MM.1S (cell line): ENCODE results near the gene SSTR4.

Source experiments
- DNase-seq: peaks from one replicate; pipeline ENCODE4 v3.0.0-alpha.2; 2015
- H2AFZ ChIP-seq: fragments of 300-600 bp; sonication (generic); 2 replicates; pipeline ENCODE4 v1.6.0; 2016; ENCODE audit warnings: antibody characterized with exemption, low read length
- H3F3A ChIP-seq: fragments of 300-600 bp; sonication (generic); 2 replicates; pipeline ENCODE4 v1.6.1; 2016; ENCODE audit warnings: mild to moderate bottlenecking, antibody characterized with exemption, low read length, moderate library complexity, mixed read lengths; ENCODE audit not compliant: insufficient read depth
- H3K27ac ChIP-seq: fragments of 300-600 bp; sonication (generic); 2 replicates; pipeline ENCODE4 v1.5.1; 2016; ENCODE audit warnings: mild to moderate bottlenecking, low read length
- H3K27me3 ChIP-seq: fragments of 300-600 bp; sonication (generic); replicated peaks from 2 replicates; pipeline ENCODE4 v1.6.0; 2016; ENCODE audit warnings: low read length; ENCODE audit not compliant: insufficient read depth
- H3K36me3 ChIP-seq: fragments of 300-600 bp; sonication (generic); replicated peaks from 2 replicates; pipeline ENCODE4 v1.6.1; 2016; ENCODE audit warnings: mild to moderate bottlenecking, low read length, mixed read lengths; ENCODE audit not compliant: insufficient read depth
- H3K4me1 ChIP-seq: fragments of 300-600 bp; sonication (generic); 2 replicates; pipeline ENCODE4 v1.6.1; 2016; ENCODE audit warnings: low read length, mixed read lengths
- H3K4me2 ChIP-seq: fragments of 300-600 bp; sonication (generic); 2 replicates; pipeline ENCODE4 v1.6.0; 2016; ENCODE audit warnings: low read depth, low read length
- H3K4me3 ChIP-seq: fragments of 300-600 bp; sonication (generic); 2 replicates; pipeline ENCODE4 v1.5.1; 2016; ENCODE audit warnings: low read length, mixed read lengths
- H3K79me2 ChIP-seq: fragments of 300-600 bp; sonication (generic); 2 replicates; pipeline ENCODE4 v1.6.1; 2016; ENCODE audit warnings: mixed run types, low read length, mixed read lengths
- H3K9ac ChIP-seq: fragments of 300-600 bp; sonication (generic); 2 replicates; pipeline ENCODE4 v1.6.1; 2016; ENCODE audit warnings: low read length, mixed read lengths
- H3K9me2 ChIP-seq: fragments of 300-600 bp; sonication (generic); replicated peaks from 2 replicates; pipeline ENCODE4 v1.6.1; 2016; ENCODE audit warnings: mild to moderate bottlenecking, low read length, mixed read lengths; ENCODE audit not compliant: insufficient read depth
- H3K9me3 ChIP-seq: fragments of 300-600 bp; sonication (generic); replicated peaks from 2 replicates; pipeline ENCODE4 v1.6.1; 2016; ENCODE audit warnings: mild to moderate bottlenecking, low read length, mixed read lengths; ENCODE audit not compliant: insufficient read depth
- H4K20me1 ChIP-seq: fragments of 300-600 bp; sonication (generic); 2 replicates; pipeline ENCODE4 v1.6.1; 2016; ENCODE audit warnings: mild to moderate bottlenecking, low read length, moderate library complexity, mixed read lengths; ENCODE audit not compliant: insufficient read depth
- CTCF ChIP-seq: fragments of 300-600 bp; sonication (generic); IDR thresholded peaks from 2 replicates; pipeline ENCODE4 v1.5.1; 2016; ENCODE audit warnings: antibody characterized with exemption, low read length, mixed read lengths
- EZH2 ChIP-seq: fragments of 300-600 bp; sonication (generic); optimal IDR thresholded peaks from 2 replicates; pipeline ENCODE3; 2017; ENCODE audit warnings: low read depth, mild to moderate bottlenecking, antibody characterized with exemption, low read length, mixed read lengths
- EZH2phosphoT487 ChIP-seq: fragments of 300-600 bp; sonication (generic); IDR thresholded peaks from 2 replicates; pipeline ENCODE4 v1.6.1; 2018; ENCODE audit warnings: antibody characterized with exemption, low read length

SSTR4 gene

DNA sequence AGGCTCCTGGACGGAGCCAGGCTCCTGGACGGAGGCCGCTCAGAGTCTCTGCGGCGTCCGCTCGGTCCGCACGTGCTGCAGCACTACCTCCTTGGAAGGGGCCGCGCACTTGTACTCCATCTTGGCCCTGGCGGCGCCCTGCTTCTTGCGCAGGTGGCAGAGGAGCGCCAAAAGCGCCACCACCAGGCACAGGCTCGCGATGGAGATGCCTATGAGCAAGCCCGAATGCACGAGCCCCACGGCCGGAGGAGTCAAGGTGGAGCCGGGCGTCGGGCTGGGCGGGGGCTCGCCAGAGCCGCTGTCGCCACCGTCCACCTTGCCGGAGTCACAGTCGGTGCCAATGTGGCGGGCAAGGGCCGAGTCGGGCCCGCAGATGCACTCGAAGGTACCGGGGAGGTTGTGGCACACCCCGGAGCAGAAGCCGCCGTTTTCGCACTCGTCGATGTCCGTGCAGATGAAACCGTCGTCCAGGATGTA, 12.7 kb downstream of the SSTR4 start:
- Histone ChIP-seq H4K20me1 (no peaks in the 10 kb centered on the region), H2AFZ (no peak overlapping the region), H3K9me2 (no peaks in the 10 kb centered on the region), H3K4me3 (no peak overlapping the region), H3F3A (no peaks in the 10 kb centered on the region), H3K79me2 (no peaks in the 10 kb centered on the region), H3K4me1 (no peaks in the 10 kb centered on the region), H3K9ac (no peak overlapping the region), H3K9me3 (no peaks in the 10 kb centered on the region), H3K27me3 (no peaks in the 10 kb centered on the region), H3K27ac (no peak overlapping the region), H3K36me3 (no peaks in the 10 kb centered on the region), H3K4me2 (no peak overlapping the region)
- no peak for TF ChIP-seq EZH2phosphoT487
- no peak for DNase-seq

GRCh38 chr20:23048283-23049200, 13.4 kb downstream of the SSTR4 start:
- Histone ChIP-seq H4K20me1 (no peaks in the 10 kb centered on the region), H3F3A (no peaks in the 10 kb centered on the region), H3K27me3 (no peaks in the 10 kb centered on the region), H3K27ac (no peak overlapping the region), H3K4me1 (no peaks in the 10 kb centered on the region), H3K36me3 (no peaks in the 10 kb centered on the region), H3K79me2 (no peaks in the 10 kb centered on the region), H3K9me3 (no peaks in the 10 kb centered on the region), H2AFZ (no peak overlapping the region), H3K9me2 (no peaks in the 10 kb centered on the region), H3K4me2 (no peak overlapping the region), H3K4me3 (no peak overlapping the region), H3K9ac (no peak overlapping the region)
- no peak for DNase-seq
- no peak for TF ChIP-seq EZH2

DNA sequence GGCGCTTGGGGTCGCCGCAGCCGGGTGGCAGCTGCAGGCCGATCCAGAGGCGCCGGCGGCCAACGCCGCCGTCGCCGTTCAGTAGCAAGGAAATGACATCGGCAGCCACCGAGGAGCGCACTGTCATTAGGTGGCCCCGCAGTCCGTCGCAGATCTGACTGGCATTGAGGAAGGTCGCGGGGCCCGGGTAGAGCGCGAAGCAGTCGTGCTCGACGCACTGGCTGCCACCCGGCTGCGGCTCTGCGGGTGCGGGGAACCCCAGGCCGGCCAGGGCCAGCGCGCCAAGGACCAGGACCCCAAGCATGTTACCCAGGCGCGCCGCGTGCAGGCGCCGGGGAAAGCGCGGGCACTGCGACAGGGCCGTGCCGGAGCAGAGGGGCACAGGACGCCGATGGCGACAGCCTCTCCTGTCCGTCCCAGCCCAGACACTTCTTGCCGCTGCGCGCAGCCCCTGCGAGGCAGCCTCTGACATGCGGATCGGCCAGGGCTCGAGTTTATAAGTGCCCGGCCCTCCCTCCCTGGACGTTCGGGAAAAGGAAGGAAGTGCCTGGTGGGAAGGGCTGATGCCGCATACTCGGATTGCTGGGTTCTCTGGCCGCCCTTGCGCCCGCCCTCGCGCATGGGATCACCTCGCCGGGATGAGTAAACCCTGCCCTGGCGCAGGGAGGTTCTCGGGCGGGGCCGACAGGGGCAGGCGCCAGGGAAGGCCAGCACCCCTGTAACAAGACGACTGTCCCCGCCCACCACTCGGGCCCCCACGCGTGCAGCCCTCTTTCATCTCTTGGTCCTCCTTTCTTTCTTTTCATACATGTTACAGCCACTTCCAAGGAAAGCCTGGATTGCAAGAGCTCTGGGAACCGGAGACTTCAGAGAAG, 14.3 kb downstream of the SSTR4 start, which contains the start of gene THBD:
TSS of gene THBD (minus strand) at position 472 of the 875 bp plus-strand sequence. CDS start at position 304, 168 bp downstream.
- no peaks in the 10 kb centered on the region for H3K79me2 ChIP-seq
- H3K9me3 ChIP-seq = no peaks in the 10 kb centered on the region
- no peaks in the 10 kb centered on the region for H3K4me1 ChIP-seq
- H3K9ac ChIP-seq = no peak within 1 kb of the TSS
- no peak within 1 kb of the TSS for H3K4me2 ChIP-seq
- H3K9me2 ChIP-seq = no peaks in the 10 kb centered on the region
- no peaks in the 10 kb centered on the region for H3F3A ChIP-seq
- no peaks in the 10 kb centered on the region for H3K27me3 ChIP-seq
- H4K20me1 ChIP-seq = no peaks in the 10 kb centered on the region
- DNase-seq = no peak
- no peaks in the 10 kb centered on the region for H3K36me3 ChIP-seq
- no peak within 1 kb of the TSS for H3K4me3 ChIP-seq
- no peak within 1 kb of the TSS for H2AFZ ChIP-seq
- TF ChIP-seq CTCF (no peak), EZH2phosphoT487 (no peak), EZH2 (no peak)
- H3K27ac ChIP-seq = no peak within 1 kb of the TSS

- H2AFZ ChIP-seq = no peak overlapping the region
- H3K4me3 ChIP-seq = no peak overlapping the region
- no peaks in the 10 kb centered on the region for H3K27me3 ChIP-seq
- no peaks in the 10 kb centered on the region for H3F3A ChIP-seq
- H3K4me2 ChIP-seq = no peak overlapping the region
- no peaks in the 10 kb centered on the region for H3K9me3 ChIP-seq
- TF ChIP-seq CTCF = no peak
- no peak for TF ChIP-seq EZH2phosphoT487
- TF ChIP-seq EZH2 = no peak
- H3K36me3 ChIP-seq = no peaks in the 10 kb centered on the region
- H3K9ac ChIP-seq = no peak overlapping the region
- no peaks in the 10 kb centered on the region for H4K20me1 ChIP-seq
- H3K4me1 ChIP-seq = no peaks in the 10 kb centered on the region
- DNase-seq = no peak
- H3K9me2 ChIP-seq = no peaks in the 10 kb centered on the region
- no peak overlapping the region for H3K27ac ChIP-seq
- no peaks in the 10 kb centered on the region for H3K79me2 ChIP-seq
Measured at GRCh38 chr20:23050076-23050838, 15.1 kb downstream of the SSTR4 start.
